ENCODE results near the gene PIGU. TPM values are rescaled to one million over a fixed set of nuclear protein-coding genes. Genes with fewer than 3 reads are reported as not detected.
"Not testable (repeated sequence)": the region's sequence is repeated elsewhere in the genome, so short reads cannot be mapped to it uniquely, and the experiment has no call there.

Gene PIGU, protein sequence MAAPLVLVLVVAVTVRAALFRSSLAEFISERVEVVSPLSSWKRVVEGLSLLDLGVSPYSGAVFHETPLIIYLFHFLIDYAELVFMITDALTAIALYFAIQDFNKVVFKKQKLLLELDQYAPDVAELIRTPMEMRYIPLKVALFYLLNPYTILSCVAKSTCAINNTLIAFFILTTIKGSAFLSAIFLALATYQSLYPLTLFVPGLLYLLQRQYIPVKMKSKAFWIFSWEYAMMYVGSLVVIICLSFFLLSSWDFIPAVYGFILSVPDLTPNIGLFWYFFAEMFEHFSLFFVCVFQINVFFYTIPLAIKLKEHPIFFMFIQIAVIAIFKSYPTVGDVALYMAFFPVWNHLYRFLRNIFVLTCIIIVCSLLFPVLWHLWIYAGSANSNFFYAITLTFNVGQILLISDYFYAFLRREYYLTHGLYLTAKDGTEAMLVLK
- total RNA-seq (2021) (20.9 and 25.0 TPM in 2 replicates), Bru-seq, nascent RNA (percentile 68 among the genes with signal in this experiment), BruChase-seq, experiment 1, labeled RNA remaining after a 2-hour chase (percentile 57 among the genes with signal in this experiment), BruChase-seq, experiment 2, labeled RNA remaining after a 6-hour chase (percentile 54 among the genes with signal in this experiment)
- long read RNA-seq, transcript PIGU-201 (12 exons, 1,632 nt) = major isoform, 46 of 54 reads
- long read RNA-seq, partial matches to known transcripts = 1 of 54 reads
- long read RNA-seq, other reads (novel, unspliced or antisense) = 7 of 54 reads

GRCh38 chr20:34676642-34677373 is at the start of gene PIGU:
PIGU (minus strand) TSS chr20:34677092; CDS start chr20:34677085, 7 bp downstream.
- ChIA-PET POLR2A (ENCODE audit: unreplicated experiment) (interaction anchor here (0.5 to 0.7 kb wide), 6 partner anchors 27 to 1896 kb away, joined by 3 to 14 read pairs (median 4); partner anchors contain the start of genes ITCH and TP53INP2), CTCF (interaction anchor here (0.6 kb wide), 1 partner anchor 52 kb away, joined by 4 read pairs; no protein-coding TSS in a partner anchor)
- Histone ChIP-seq H2AFZ (peak within 1 kb of the TSS; percentile 86), H3K27me3 (ENCODE audit: insufficient read depth, low read depth) (no peaks in the 10 kb centered on the region), H4K20me1 (ENCODE audit: insufficient read depth) (no peaks in the 10 kb centered on the region), H3K4me3 (peak within 1 kb of the TSS; percentile 68), H3K4me2 (peak within 1 kb of the TSS; percentile 92), H3K27ac (peak within 1 kb of the TSS; percentile 74), H3K4me1 (replicated peaks; ENCODE audit: insufficient read depth) (peaks cover 22% of the 10 kb centered on the region), H3K9me3 (ENCODE audit: insufficient read depth, low read depth) (no peaks in the 10 kb centered on the region), H3K9me2 (ENCODE audit: insufficient read depth) (no peaks in the 10 kb centered on the region), H3F3A (ENCODE audit: insufficient read depth, low read depth) (peaks cover 18% of the 10 kb centered on the region; the same call in 1 of the 2 replicates), H3K79me2 (ENCODE audit: low read depth) (peaks cover 30% of the 10 kb centered on the region), H3K36me3 (ENCODE audit: low read depth) (no peaks in the 10 kb centered on the region)
- peak; percentile 83 to 98 for DNase-seq
- intact Hi-C loops (cut with micrococcal nuclease; ENCODE audit: unreplicated experiment) = loop anchor here (1.0 to 10.0 kb wide), 5 partner anchors 27 to 374 kb away; partner anchors contain the start of genes AHCY and TP53INP2
- BruUV-seq (replicated peaks) = no TSS peak
- TF ChIP-seq, protein P1, sequence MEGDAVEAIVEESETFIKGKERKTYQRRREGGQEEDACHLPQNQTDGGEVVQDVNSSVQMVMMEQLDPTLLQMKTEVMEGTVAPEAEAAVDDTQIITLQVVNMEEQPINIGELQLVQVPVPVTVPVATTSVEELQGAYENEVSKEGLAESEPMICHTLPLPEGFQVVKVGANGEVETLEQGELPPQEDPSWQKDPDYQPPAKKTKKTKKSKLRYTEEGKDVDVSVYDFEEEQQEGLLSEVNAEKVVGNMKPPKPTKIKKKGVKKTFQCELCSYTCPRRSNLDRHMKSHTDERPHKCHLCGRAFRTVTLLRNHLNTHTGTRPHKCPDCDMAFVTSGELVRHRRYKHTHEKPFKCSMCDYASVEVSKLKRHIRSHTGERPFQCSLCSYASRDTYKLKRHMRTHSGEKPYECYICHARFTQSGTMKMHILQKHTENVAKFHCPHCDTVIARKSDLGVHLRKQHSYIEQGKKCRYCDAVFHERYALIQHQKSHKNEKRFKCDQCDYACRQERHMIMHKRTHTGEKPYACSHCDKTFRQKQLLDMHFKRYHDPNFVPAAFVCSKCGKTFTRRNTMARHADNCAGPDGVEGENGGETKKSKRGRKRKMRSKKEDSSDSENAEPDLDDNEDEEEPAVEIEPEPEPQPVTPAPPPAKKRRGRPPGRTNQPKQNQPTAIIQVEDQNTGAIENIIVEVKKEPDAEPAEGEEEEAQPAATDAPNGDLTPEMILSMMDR (conservative IDR thresholded peaks at IDR 0.05) = no peak
- no peak for TF ChIP-seq EZH2 (IDR thresholded peaks at IDR 0.05; ENCODE audit: low read depth)

- POLR2A ChIA-PET (ENCODE audit: unreplicated experiment) = no interaction called here
These were observed 47.3 kb upstream of the PIGU start for GRCh38 chr20:34724172-34724571.

DNA sequence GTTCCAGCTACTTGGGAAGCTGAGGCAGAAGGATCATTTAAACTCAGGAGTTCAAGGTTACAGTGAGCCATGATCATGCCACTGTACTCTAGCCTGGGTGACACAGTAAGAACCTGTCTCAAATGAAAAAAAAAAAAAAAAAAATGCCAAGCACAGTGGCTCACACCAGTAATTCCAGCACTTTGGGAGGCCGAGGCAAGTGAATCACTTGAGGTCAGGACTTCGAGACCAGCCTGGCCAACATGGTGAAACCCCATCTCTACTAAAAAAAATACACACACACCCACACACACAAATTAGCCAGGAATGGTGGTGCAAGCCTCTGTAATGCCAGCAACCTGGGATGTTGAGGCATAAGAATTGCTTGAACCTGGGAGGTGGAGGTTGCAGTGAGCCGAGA is 45.7 kb upstream of the PIGU start:
- H3K79me2 ChIP-seq (ENCODE audit: low read depth); intact Hi-C loops (cut with micrococcal nuclease; ENCODE audit: unreplicated experiment); H3K27me3 ChIP-seq (ENCODE audit: insufficient read depth, low read depth); H3K27ac ChIP-seq; BruUV-seq (replicated peaks); DNase-seq; H2AFZ ChIP-seq; POLR2A ChIA-PET (ENCODE audit: unreplicated experiment); H4K20me1 ChIP-seq (ENCODE audit: insufficient read depth); H3K4me3 ChIP-seq; H3K4me2 ChIP-seq; H3K9me3 ChIP-seq (ENCODE audit: insufficient read depth, low read depth); H3K4me1 ChIP-seq (replicated peaks; ENCODE audit: insufficient read depth); H3F3A ChIP-seq (ENCODE audit: insufficient read depth, low read depth); CTCF ChIA-PET; H3K9me2 ChIP-seq (ENCODE audit: insufficient read depth): not testable (repeated sequence)
- peaks cover 20% of the 10 kb centered on the region; the same call in 1 of the 2 replicates for H3K36me3 ChIP-seq (ENCODE audit: low read depth)

More at GRCh38 chr20:34724172-34724571, 47.3 kb upstream of the PIGU start:
- intact Hi-C loops (cut with micrococcal nuclease; ENCODE audit: unreplicated experiment) = no loop called here
- H3K4me3 ChIP-seq = no peak overlapping the region
- CTCF ChIA-PET = no interaction called here
- H3K4me1 ChIP-seq (replicated peaks; ENCODE audit: insufficient read depth) = no peaks in the 10 kb centered on the region
- no peaks in the 10 kb centered on the region for H3K27me3 ChIP-seq (ENCODE audit: insufficient read depth, low read depth)
- H3K27ac ChIP-seq = no peak overlapping the region
- H3K9me3 ChIP-seq (ENCODE audit: insufficient read depth, low read depth) = no peaks in the 10 kb centered on the region
- TF ChIP-seq, protein P1 (conservative IDR thresholded peaks at IDR 0.05) = no peak
- no peak for TF ChIP-seq EZH2 (IDR thresholded peaks at IDR 0.05; ENCODE audit: low read depth)
- H3K36me3 ChIP-seq (ENCODE audit: low read depth) = peaks cover 20% of the 10 kb centered on the region; the same call in 1 of the 2 replicates
- no peak for DNase-seq
- H3K4me2 ChIP-seq = no peak overlapping the region
- no peak overlapping the region for H2AFZ ChIP-seq
- no peaks in the 10 kb centered on the region for H3K9me2 ChIP-seq (ENCODE audit: insufficient read depth)
- no peaks in the 10 kb centered on the region for H3K79me2 ChIP-seq (ENCODE audit: low read depth)
- H4K20me1 ChIP-seq (ENCODE audit: insufficient read depth) = 0 out of 2 replicates have a peak, but pooled peaks cover 5% of the 10 kb centered on the region
- 0 out of 2 replicates have a peak, but pooled peaks cover 3% of the 10 kb centered on the region for H3F3A ChIP-seq (ENCODE audit: insufficient read depth, low read depth)
- BruUV-seq (replicated peaks) = no TSS peak
